SK-N-MC (cell line): Measurements from ENCODE around the gene HM13.

Experiments used
- EZH2 ChIP-seq: fragments of 200-600 bp; sonication (generic); IDR thresholded peaks from one replicate; pipeline ENCODE4 v1.6.1; 2017; ENCODE audit warnings: antibody characterized with exemption
- FOXP2 ChIP-seq: optimal IDR thresholded peaks from 2 replicates; pipeline ENCODE3; 2011; ENCODE audit warnings: mild to moderate bottlenecking, moderate library complexity; ENCODE audit not compliant: insufficient read depth; ENCODE audit errors: extremely low read length, control extremely low read depth
- POLR2AphosphoS5 ChIP-seq: IDR thresholded peaks from 2 replicates; pipeline ENCODE4 v1.6.1; 2012; ENCODE audit warnings: mild to moderate bottlenecking, low read depth, low read length, borderline replicate concordance

DNA sequence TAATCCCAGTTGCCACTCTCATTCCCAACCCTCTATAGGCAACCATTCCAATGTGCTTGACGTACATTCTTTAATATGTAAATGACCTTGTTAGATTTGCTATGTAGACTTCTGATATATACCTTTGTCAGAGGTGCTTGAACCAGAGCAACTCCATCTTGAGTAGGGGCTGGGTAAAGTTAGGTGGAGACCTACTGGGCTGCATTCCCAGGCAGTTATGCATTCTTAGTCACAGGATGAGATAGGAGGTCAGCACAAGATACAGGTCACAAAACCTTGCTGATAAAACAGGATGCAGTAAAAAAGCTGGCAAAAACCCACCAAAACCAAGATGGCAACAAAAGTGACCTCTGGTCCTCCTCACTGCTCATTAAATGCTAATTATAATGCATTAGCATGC lies 8.3 kb upstream of the HM13 start:
- TF ChIP-seq EZH2 (no peak), POLR2AphosphoS5 (no peak), FOXP2 (no peak)
